ENCODE data around the gene COP1. TPM values are rescaled to one million over a fixed set of nuclear protein-coding genes. Genes with fewer than 3 reads are reported as not detected.
"Not testable (repeated sequence)": the region's sequence is repeated elsewhere in the genome, so short reads cannot be mapped to it uniquely, and the experiment has no call there.

COP1 gene
- total RNA-seq, 1 donor from 2014 or later: 38.7 TPM

DNA sequence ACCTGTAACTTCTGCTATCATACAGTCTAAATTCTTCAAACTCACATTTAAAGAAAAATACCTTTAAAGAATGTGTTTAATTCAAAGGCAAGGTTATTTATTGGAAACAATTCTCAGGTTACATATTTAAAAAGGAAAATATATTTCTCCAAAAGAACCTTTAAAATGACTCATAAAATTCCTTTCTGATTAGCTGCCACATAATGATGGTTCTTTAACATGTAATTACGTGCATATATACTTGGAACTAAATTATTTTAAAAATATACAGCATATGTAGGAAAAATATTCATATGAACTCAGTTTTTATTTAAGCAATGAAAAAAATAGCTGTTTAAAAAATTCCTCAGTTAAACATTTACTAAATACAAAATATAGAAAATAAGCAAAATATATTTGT is 173.6 kb downstream of the COP1 start:
- Histone ChIP-seq H3K4me1 (peaks cover 8% of the 10 kb centered on the region), H3K27ac (no peak overlapping the region), H3K27me3 (no peaks in the 10 kb centered on the region), H3K4me3 (no peak overlapping the region), H3K36me3 (peaks cover 10% of the 10 kb centered on the region), H3K9me3 (peaks cover 5% of the 10 kb centered on the region)
- DNase-seq: no peak
- no peak for ATAC-seq
- intact Hi-C loops (cut with DNase I): no loop called here
- TF ChIP-seq, protein P1, sequence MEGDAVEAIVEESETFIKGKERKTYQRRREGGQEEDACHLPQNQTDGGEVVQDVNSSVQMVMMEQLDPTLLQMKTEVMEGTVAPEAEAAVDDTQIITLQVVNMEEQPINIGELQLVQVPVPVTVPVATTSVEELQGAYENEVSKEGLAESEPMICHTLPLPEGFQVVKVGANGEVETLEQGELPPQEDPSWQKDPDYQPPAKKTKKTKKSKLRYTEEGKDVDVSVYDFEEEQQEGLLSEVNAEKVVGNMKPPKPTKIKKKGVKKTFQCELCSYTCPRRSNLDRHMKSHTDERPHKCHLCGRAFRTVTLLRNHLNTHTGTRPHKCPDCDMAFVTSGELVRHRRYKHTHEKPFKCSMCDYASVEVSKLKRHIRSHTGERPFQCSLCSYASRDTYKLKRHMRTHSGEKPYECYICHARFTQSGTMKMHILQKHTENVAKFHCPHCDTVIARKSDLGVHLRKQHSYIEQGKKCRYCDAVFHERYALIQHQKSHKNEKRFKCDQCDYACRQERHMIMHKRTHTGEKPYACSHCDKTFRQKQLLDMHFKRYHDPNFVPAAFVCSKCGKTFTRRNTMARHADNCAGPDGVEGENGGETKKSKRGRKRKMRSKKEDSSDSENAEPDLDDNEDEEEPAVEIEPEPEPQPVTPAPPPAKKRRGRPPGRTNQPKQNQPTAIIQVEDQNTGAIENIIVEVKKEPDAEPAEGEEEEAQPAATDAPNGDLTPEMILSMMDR (IDR thresholded peaks at IDR 0.05): no peak

DNA sequence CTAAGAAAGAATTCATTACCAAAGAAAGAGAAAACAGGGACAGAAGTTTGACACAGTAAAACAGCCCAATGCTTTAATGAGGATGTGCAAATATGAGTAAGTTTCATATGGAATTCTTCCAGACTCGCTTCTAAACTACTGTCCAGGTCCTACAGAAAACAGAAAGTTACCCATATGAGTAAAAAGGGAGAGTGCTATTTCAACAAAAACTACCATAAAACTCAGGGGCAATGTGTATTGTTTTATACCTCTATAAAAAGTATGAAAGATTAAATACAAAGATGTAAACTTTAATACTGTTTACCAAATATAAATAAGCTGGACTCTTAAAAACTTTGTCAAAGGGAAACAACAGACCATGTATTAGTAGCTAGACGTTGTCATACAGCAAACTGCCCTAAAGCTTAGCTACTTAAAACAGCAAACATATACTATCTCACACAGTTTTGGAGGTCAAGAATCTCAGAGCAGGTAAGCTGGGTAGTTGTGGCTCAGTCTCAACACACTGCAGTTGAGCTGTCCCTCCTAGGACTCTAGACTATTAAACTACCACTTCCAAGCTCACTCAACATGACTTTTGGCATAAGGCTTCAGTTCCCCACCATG is 174.9 kb downstream of the COP1 start:
- intact Hi-C loops (cut with DNase I): no loop called here
- TF ChIP-seq, protein P1 (IDR thresholded peaks at IDR 0.05): no peak

DNA sequence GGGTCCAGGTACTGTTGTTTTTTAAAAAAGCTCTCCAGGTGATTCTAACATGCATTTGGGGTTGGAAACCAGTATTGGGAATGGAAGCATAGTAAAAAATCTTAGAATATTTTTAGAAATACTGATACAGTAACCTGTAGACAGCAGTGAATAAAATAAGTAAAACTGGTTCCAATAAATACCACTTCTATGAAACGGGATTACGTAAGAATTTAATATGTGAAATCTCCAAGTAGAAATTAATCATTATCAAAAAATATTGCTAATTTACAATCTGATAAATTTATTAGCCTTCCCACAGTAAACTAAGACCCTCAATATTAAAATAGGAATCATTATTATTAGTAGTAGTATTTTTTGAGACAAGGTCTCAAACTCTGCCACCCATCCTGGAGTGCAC is 177.5 kb downstream of the COP1 start:
- ATAC-seq (no peak), DNase-seq (no peak)
- H3K9me3 ChIP-seq: no peaks in the 10 kb centered on the region
- H3K27ac ChIP-seq: no peak overlapping the region
- no peaks in the 10 kb centered on the region for H3K27me3 ChIP-seq
- intact Hi-C loops (cut with DNase I): no loop called here
- no peak overlapping the region for H3K4me3 ChIP-seq
- H3K4me1 ChIP-seq: peaks cover 8% of the 10 kb centered on the region
- TF ChIP-seq, protein P1 (IDR thresholded peaks at IDR 0.05): no peak
- peaks cover 18% of the 10 kb centered on the region for H3K36me3 ChIP-seq

More for the DNA sequence above, 174.9 kb downstream of the COP1 start:
- DNase-seq (no peak), ATAC-seq (no peak)
- Histone ChIP-seq H3K9me3 (no peaks in the 10 kb centered on the region), H3K4me3 (no peak overlapping the region), H3K36me3 (peaks cover 4% of the 10 kb centered on the region), H3K27ac (no peak overlapping the region), H3K27me3 (no peaks in the 10 kb centered on the region), H3K4me1 (peaks cover 8% of the 10 kb centered on the region)

DNA sequence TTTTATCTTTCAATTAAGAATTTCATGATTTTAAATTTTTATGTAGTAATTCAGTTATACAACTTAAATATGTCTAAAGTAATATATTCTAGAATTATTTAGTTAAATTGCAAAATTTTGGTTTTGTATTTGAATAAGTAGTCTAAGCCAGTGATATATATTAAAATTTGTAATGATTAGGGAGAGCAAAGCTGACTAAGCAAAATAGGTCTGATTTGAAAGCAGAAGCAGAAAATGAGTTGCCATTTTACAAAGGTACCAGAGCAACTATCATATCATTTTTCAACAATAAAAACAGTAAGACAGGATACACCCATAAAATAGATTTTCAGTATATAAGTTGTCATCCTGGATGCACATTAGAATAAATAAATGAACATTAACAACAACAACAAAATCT is 177.9 kb downstream of the COP1 start:
- no peak for ATAC-seq
- Histone ChIP-seq H3K4me1 (peaks cover 7% of the 10 kb centered on the region), H3K9me3 (no peaks in the 10 kb centered on the region), H3K36me3 (peaks cover 18% of the 10 kb centered on the region), H3K27me3 (no peaks in the 10 kb centered on the region), H3K4me3 (no peak overlapping the region), H3K27ac (no peak overlapping the region)
- TF ChIP-seq, protein P1 (IDR thresholded peaks at IDR 0.05): no peak
- intact Hi-C loops (cut with DNase I): no loop called here
- no peak for DNase-seq

DNA sequence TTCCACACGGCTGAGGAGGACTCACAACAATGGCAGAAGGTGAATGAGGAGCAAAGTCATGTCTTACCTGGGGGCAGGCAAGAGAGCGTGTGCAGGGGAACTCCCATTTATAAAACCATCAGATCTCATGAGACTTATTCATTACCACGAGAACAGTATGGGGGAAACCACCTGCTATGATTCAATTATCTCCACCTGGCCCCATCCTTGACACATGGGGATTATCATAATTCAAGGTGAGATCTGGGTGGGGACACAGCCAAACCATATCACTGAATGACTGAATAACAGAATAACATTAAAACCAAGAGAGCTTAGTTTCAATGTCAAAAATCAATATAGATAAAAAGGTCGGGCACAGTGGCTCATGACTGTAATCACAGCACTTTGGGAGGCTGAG is 179.2 kb downstream of the COP1 start:
- peaks cover 18% of the 10 kb centered on the region for H3K36me3 ChIP-seq
- ATAC-seq; H3K4me3 ChIP-seq; H3K27me3 ChIP-seq; H3K9me3 ChIP-seq; intact Hi-C loops (cut with DNase I); H3K4me1 ChIP-seq; H3K27ac ChIP-seq; DNase-seq: not testable (repeated sequence)

DNA sequence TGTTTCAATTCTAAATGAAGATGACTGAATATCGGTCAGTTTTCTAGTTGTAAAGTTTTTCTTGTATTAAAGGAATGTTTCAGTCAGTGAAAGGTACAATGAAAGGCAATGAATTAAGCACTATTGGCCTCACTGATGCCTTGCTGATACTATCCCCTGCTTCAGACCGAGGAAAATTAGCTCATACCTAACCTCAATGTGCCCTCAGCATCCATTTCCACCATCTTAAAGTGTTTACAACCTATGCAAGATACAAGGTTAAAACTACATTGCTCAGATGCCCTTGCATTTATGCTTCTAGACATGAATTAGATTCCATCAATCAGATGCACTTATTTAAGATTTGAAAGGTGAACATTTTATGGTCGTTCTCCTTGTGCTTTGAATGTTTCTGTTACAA is 184.5 kb downstream of the COP1 start:
- intact Hi-C loops (cut with DNase I): no loop called here
- TF ChIP-seq, protein P1 (IDR thresholded peaks at IDR 0.05): no peak
- no peak for ATAC-seq
- no peak overlapping the region for H3K4me3 ChIP-seq
- no peaks in the 10 kb centered on the region for H3K9me3 ChIP-seq
- no peak for DNase-seq
- H3K4me1 ChIP-seq: no peaks in the 10 kb centered on the region
- peaks cover 36% of the 10 kb centered on the region for H3K36me3 ChIP-seq
- H3K27ac ChIP-seq: no peak overlapping the region
- H3K27me3 ChIP-seq: no peaks in the 10 kb centered on the region

Measured in upper lobe of right lung (tissue), 1 donor.